Activated CD4-positive, alpha-beta T cell treated with anti-CD3 and anti-CD28 coated beads for 48 hours (primary cell): ENCODE data around the gene TMEM212.
"Not testable (repeated sequence)": the region's sequence is repeated elsewhere in the genome, so short reads cannot be mapped to it uniquely, and the experiment has no call there.

Experiments
- DNase-seq: peaks from one replicate; pipeline ENCODE4 v3.0.0-alpha.2; 2020

Gene TMEM212

DNA sequence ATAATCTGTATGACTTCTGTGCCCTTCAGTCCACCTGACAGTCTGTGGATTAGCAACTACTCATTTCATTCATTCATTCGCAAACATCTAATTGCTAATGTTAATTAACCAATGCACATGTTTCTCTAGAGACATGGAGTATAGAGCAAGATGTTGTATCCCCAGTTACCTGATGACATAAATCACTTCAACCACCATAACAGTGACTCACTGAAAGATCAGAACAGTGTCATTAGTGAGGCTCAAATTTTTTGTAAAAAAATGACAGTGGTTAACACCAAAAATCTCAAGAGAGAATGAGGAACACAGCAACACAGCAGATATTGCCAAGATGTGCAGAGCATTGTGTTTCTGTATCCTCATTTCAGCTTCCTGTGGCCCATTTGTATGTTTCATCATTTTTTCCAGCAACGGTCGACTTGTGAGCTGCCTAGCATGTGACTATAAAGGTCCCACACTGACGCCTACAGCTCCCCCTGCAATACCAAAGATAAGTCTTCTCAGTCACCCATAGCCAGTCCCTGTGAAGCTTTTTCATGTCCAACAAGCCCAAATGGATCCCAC is 29.2 kb upstream of the TMEM212 start:
- peak; percentile 32 for DNase-seq

DNA sequence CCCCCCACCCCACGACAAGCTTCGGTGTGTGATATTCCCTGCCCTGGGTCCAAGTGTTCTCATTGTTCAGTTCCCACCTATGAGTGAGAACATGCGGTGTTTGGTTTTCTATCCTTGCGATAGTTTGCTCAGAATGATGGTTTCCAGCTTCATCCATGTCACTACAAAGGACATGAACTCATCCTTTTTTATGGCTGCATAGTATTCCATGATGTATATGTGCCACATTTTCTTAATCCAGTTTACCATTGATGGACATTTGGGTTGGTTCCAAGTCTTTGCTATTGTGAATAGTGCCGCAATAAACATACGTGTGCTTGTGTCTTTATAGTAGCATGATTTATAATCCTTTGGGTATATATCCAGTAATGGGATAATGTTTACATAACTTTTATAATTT is 28.5 kb upstream of the TMEM212 start:
- DNase-seq: not testable (repeated sequence)

DNA sequence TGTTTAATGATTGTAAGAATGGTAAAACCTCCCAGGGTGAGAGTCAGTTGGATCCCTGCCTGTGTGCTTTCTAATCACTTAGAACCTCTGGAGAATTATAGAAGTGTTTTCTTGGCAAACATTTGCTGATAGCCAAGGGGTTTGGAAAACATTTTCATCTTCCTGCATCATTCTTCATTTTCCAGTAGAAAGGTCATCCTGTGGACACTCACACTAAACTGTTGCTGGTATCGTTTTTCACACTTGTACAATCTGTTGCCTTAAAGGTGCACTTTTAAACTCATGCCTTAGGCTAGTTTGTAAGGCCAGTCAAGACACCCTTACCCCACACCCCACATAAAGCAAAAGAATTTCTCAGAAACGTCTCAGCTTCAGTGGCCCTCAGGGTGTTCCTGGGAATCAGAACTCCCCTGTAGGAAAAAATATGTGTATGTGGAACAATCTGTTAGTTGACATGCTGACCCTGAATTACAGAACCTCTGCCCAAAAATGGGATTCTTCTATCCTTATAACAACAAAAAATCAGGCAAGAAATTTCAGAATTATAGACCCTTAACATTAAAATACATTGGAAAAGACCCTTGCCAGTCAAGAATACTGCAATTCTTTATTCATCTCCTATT is 27.1 kb upstream of the TMEM212 start:
- no peak for DNase-seq

DNA sequence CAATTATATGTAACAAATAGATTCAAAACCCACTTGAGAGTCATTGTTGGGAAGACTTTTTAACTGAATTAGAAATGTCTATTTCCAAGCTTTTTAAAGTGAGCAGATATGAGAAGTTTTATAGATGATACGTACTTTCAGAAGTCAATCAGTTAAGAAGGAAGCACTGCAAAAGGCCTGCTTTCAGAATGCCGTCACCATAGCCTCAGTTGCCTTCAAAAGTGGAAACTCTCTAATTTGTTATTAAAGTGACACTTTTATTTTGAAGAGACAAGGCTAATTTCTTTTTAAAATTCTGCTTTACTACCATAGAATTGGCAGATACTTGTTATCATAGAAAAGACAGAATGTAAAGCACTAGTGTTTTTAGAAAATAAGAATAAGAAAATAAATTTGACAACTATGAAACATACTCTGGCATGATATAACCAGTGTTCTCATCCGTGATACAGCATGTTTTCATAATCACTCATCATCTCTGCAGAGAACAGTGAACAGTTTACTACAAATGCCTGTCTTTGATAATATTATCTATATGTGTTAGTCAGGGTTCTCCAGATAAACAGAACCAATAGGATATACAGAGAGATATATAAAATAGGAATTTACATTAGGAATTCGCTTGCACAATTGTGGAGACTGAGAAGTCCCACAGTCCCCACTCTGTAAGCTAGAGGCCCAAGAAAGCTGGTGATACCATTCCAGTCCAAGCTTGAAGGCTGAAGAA is 25.9 kb upstream of the TMEM212 start:
- DNase-seq: no peak

DNA sequence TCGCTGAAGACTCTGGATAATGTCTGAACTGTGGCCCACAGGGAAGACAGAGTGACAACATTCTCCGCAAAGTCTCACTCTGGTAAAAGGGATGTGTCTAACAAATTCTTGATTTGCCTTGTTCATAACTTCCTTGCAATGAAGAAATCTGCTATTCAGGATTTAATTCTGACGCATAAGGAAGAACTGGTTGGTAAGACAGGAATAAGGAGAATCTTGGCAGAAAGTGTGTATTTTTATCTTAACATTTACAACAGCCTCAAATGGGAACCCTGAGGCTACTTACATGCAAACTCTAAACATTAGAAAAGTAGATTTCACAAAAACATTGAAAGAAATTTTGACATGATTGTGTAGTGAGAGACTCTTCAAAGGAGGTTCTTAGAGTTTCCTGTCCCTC is 22.1 kb upstream of the TMEM212 start:
- DNase-seq: no peak

DNA sequence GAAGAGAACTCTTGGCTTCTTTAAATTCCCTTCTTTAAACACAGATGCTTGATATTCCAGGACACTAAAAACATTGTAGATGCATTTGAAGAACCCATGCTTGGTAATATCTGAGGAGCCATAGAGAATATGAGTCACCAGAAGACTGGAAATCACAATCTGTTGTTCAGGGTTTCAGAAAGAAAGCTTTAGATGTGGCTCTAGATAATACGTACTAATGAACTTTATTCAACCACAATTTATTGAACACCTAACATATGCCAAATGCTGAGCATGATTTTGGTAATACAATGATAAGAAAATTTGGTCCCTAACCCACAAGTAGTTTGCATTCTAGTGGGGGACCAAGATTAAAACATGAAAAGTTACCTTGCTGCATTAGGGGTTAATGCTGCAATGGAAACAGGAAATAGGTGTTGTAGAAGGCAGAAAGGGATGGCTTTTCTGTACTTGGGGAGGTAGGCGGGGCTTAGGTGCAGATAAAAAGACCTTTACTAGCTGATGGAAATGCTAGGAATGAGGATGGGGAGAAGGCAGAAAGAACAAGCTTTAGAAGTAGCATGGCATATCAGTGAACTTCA is 21.3 kb upstream of the TMEM212 start:
- no peak for DNase-seq

DNA sequence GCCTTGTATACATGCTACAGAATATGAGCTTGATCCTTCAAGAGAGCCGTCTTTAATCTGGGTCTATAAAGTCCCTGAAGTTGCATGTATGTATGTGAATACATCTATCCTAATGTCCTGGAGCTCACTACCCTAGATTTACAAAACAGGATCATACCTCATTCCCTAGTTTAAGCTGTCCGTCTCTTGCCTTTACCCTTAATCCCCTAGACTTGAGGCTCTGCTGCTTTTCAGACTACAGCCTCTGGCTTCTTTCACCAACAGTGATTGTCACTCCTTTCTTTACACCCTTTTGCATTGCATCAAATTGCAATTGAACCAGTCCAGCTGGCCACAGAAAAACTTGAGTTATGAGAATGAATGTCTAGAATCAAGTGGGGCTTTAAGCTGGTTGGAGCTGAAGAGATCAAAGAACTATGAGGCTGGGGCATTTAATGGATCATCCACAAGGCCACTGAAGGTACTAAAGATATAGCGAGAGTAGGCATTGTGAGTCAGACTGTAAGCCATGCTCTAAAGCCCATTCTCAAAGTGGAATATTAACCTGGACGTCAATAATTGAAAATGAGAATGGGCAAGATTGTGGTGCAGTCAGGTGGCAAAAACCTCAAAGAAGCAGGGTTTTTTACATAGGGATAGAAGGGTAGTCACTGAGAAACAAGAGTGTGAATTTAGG is 20.6 kb upstream of the TMEM212 start:
- DNase-seq: no peak

DNA sequence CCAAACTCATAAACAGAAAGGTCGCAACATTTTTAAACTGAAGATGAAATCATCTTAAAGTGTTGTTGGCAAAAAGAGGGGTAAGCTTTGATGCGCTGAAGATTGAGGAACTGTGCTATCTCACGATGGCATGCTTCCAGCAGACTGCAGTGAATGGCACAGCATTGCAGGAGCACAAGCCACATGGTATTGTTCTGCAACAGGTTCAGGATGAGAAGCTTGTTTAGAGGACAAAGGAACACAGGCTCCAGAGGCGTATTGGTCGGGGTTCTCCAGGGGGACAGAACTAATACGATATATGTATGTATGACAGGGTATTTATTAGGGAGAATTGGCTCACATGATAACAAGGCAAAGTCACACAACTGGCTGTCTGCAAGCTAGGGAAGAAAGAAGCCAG is 19.0 kb upstream of the TMEM212 start:
- DNase-seq: no peak

DNA sequence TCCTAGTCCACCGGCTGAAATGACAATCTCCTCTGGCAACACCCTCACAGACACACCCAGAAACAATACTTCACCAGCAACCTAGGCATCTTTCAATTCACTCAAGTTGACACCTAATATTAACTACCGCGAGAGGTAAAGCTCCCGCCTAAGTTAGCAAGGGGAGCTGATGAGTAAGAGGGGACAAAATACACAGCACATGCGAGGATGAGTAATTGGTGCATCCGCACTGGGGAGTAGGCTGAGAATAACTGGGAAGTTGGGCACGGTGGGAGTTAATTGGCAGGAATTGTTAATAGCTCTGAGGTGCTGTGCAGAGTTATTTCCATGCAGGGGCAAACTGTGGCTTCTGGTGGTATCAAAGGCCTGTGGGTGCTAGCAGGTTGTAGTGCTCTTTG is 18.3 kb upstream of the TMEM212 start:
- no peak for DNase-seq

DNA sequence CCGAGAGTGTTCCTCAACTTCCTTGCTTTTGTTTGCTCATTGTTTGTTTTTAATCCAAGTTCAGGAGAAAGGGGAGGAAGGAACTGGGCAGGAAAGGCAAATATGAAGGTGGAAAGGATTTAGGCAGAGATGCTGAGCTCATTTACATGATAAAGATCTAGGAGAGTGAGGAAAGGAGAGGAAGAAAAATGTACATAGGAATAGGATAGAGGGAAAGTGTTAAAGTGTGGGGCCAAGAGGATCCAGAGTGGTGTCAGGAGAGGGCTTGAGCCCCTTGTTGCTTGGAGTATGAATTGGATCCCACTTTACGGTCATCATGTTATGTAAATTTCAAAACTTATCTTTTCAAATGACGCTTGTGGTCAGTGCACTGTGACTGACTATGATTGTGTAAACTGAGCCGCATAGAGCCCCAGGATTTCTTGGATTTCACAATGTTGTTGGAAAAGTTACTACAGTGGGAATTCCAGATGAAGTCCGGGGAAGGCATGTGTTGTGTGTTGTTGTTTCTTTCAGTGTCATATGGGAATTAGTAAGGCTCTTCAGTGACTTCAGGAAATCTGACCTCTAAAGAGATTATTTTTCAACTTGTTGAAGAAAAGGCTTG is 17.8 kb upstream of the TMEM212 start:
- DNase-seq: no peak

DNA sequence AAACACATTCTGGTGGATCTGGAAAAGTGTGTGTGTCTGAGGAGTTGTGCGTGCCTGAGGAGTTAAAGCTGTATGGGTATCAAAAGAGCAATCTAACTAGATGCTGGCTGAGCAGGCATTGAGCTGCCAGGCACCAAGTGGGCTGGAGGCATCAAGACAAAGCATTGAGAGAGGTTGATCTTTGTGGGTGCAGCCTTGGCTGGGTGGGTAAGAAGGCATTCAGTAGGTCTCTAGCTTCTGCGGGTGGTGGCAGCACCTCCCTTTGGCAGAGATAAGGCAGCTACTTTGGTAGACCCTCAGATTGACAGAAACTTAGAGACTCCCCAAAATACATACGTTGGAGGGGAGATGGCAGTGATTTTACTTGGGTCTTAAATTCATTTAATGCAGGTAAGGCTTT is 15.8 kb upstream of the TMEM212 start:
- no peak for DNase-seq

DNA sequence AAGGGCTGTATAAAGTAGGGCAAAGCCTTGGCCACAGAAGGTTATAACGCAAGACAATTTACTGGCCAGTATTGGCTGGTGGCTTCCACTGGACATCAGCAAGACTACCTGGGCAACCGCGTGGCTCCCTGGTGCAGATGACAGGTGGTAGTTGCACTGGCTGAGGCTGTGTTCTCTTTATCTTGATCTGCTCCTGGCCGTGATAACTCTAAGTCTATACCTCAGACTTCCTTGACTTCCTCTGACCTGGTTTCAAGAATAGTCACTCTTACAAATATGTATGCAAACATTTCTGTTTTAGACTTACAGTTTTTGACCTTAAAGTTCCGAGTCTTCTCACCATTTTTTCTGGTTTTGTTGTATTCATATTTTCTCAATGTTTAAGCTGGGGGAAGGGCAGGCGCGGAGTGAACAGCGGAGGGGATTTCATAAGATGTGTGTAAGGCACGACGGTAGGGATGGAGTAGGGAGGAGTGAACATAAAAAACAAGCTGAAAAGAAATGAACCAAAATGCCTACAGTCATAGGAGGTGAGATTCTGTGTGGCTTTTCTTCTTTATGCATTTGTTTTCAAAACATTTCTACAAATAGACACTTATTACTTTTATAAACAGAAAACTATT is 15.2 kb upstream of the TMEM212 start:
- DNase-seq: no peak

DNA sequence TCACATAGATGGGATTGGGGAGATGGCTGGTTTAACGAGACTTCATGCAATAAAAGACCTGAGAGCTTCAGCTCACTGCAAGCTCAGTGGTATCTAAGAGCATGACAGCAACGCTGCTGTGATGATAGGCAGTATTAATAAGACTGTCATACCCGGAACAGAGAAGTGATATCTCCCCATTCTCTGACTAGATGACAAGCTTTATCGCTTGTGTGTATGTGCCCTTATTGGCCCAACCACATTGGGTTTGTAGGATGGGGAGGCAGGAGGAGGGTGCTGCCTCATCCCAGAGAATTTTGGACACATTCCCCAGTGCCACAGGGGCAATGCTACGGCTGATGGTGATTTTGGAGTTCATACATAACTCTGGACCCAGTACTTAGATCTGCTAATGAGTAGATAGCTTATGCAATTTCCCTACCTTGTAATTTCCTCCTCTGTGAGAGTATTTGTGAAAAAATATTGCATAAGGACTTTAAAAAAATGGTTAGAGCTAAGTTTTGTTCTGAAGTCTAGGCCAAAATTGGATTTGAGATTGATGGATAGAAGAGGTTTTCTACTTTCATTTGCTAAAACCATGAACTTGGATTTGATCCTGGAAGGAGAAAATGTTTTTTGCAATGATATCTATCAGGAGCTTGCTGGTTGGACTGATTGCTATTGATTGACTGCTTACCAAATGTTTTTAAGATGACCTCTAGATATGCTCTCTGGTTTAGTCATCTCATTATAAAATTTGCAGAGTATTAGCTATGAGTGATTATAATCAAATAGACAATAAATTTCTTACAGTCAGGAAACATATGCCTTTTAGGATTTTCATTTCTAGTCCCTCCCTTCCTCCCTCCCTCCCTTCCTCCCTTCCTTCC is 14.0 kb upstream of the TMEM212 start:
- DNase-seq: no peak

DNA sequence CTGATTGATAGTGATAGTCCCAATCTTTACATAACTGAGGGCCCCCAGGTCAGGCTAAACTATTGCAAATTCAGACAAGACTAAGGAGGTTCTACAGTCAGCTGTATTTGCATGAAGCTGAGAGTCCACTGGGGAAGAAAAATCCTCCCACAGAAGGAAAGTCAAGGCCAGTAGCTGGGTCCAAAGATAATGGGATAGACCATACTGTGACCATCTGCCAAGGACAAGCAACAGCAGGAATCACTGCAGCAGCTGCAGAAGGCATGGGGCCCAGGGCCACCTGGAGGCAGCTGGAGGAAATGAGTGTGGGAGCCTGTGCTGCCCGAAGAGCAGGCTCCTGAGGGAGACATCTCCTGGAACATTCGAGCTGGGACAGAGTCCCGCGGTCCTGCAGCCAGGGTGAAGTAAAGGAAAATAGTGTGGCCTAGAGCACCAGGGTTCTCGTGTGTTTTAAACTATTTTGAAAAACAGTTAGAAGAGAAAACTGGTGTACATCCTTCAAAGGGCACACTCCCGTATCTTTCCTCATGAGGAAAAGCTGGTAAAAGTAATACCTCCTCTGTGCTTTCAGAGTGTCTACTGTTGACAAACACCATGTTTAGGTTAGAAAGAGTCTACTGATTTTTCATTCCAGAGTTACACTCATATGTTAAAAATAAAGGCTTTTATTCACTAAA is 13.2 kb upstream of the TMEM212 start:
- peak; percentile 18 for DNase-seq

DNA sequence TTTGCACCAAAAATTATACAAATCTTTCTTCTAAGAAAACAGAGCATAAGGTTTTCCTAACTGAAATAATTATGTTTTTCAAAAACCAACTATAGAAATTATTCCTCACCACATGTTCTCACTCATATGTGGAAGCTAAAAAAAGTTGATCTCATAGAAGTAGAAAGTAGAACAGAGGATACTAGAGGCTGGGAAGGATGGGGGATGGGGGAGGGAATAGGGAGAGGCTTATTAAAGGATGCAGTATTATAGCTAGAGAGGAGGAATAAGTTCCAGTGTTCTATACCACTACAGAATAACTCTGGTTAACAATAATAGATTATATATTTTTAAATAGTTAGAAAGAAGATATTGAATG is 12.7 kb upstream of the TMEM212 start:
- DNase-seq: no peak

DNA sequence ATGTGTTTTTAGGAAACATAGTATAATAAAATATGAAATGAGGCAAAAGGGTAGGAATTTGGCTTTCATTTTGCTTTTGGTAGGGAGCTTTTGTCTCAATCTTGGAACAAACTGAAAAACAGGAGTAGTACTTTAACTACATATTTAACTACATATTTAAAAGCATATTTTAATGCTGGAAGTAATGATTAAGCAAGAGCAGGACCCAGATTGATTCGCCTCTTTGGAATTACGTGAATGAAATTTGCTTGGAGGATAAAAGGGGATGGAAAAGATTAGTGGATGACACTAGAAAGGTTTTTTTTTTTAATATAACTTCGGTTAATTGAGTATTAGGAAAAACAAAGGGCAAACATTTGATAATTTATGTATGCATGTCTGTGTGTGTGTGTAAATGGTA is 11.2 kb upstream of the TMEM212 start:
- DNase-seq: no peak

DNA sequence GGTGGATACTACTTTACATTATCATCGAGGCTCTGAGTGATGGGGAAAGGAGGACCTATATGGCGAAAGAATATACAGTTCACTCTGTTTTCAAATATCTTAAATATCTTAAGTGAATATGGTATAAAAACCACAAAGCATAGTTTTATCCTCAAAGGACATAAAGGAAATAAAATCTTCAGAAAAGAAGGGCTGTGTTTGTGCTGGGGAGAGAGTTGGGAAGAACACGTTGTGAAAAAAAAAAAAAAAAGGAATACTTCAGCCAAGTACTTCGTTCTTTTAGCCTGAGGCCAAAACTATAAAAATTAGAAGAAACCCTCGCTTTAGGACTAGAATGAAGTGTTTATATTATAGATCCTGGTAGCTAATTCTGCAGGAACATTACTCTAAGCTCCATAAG is 10.2 kb upstream of the TMEM212 start:
- no peak for DNase-seq

DNA sequence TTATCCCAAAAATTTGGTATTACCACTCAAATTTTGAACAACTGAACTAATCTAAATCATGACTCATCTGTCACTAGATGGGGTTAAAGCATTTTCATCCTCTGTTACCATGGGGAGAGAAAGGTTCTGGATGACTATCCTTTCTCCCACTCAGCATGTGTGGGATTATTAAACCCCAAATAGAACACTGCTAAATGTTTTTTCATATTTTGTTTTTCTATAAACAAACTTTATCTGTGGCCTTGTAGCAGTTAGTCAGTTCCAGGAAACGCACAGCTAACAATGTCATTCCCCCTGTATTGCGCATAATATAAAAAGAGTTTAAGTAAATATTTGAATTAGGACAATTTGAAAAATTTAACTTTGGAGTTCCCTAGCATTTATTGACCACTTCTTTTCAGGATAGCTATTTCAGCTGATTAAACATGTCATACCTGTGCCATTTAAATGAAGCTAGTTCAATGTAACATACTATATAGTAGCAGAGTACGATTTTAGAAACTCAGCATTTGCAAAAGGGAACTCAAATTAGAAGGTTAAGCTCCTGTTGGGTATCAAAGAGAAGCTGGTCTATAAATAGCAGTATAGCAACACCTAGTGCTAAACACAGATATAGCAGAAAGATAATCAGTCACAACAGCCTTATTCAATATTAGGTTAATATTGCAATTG is 9.2 kb upstream of the TMEM212 start:
- no peak for DNase-seq

DNA sequence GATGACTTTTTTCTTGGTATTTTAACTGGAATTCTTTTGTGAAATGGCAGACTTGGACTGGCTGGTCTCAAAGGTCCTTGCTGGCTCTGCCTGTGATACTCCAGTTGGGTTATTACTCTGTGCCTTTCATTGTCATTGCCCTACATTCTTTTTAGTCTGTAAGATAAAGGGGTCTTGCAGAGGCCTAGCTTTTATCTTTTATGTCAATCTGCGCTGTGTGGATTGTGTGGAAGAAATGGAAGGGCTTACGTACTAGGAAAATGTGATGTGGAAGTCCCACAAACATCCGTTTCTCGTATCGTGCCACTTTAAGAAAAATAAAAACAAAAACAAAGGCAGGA is 8.7 kb upstream of the TMEM212 start:
- no peak for DNase-seq

DNA sequence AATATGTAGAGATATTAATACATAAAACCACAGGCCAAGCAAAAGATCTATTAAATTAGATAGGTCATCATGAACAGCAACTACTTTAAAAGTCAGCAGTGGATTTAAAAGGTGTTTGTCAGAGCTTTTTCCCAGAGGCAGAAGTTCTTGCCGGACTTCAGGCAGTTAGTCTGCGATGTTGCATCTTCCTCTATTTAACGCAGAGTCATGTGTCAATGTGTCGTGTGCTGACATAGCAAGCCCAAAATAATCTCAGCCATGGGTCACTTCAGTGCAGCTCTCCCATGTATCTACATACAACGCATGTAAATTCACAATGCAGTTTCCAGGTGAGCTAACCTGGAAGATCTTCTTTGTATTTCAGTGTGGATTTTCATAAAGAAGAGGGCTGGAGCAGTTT is 8.0 kb upstream of the TMEM212 start:
- no peak for DNase-seq

DNA sequence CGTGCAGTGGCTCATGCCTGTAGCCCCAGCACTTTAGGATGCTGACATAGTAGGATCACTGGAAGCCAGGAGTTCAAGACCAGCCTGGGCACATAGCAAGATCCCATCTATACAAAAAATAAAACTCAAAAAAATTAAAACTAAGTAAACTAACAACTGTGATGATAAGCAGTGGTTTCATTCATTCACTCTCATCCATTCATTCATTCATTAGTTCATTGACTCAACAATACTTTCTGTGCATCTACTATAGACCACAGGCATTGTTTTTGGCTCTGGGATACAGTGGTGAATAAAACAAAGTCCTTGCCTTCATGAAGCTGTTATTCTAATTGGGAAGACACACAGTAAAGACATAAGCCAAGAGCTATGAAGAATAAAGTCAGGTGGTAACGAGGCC is 7.5 kb upstream of the TMEM212 start:
- no peak for DNase-seq
